ENCODE measurements around the gene DNAH17. TPM values are rescaled to one million over a fixed set of nuclear protein-coding genes. Genes with fewer than 3 reads are reported as not detected.

The DNAH17 gene
- polyA plus RNA-seq (2011; rRNA removed) (not detected in 2 replicates), polyA minus RNA-seq (2011; rRNA and poly(A)+ RNA removed) (not detected in 2 replicates)

- POLR2A ChIA-PET = no interaction called here
- DNase-seq (ENCODE audit: low read depth) = no peak
- H3K36me3 ChIP-seq (ENCODE audit: control insufficient read depth, insufficient read depth, low read length) = no peaks in the 10 kb centered on the region
- peaks cover 5% of the 10 kb centered on the region; the same call in 1 of the 2 replicates for H3K27me3 ChIP-seq (ENCODE audit: control insufficient read depth, insufficient read depth, low read length)
- CTCF ChIA-PET = no interaction called here
- no peak for TF ChIP-seq CTCF (IDR thresholded peaks at IDR 0.05; ENCODE audit: insufficient read depth, low read depth, low read length)
- no peak within 1 kb of the TSS for H3K4me3 ChIP-seq (ENCODE audit: low read depth, low read length)
Measured at GRCh38 chr17:78577296-78577695, at the start of gene DNAH17. Gene DNAH17 (minus strand): TSS chr17:78577396. CDS start chr17:78575057, 2,339 bp downstream.

- Histone ChIP-seq H3K36me3 (ENCODE audit: control insufficient read depth, insufficient read depth, low read length) (no peaks in the 10 kb centered on the region), H3K27me3 (ENCODE audit: control insufficient read depth, insufficient read depth, low read length) (0 out of 2 replicates have a peak, but pooled peaks cover 2% of the 10 kb centered on the region), H3K4me3 (ENCODE audit: low read depth, low read length) (no peak overlapping the region)
- CTCF ChIA-PET = interaction anchor here (1.6 kb wide), 1 partner anchor 127 kb away, joined by 3 read pairs; no protein-coding TSS in a partner anchor
- TF ChIP-seq CTCF (IDR thresholded peaks at IDR 0.05; ENCODE audit: insufficient read depth, low read depth, low read length) = no peak
- no peak for DNase-seq (ENCODE audit: low read depth)
- POLR2A ChIA-PET = no interaction called here
Measured at GRCh38 chr17:78624324-78625151, 47.3 kb upstream of the DNAH17 start.

GRCh38 chr17:78623541-78623940 is 46.3 kb upstream of the DNAH17 start:
- POLR2A ChIA-PET = no interaction called here
- no peak for DNase-seq (ENCODE audit: low read depth)
- Histone ChIP-seq H3K4me3 (ENCODE audit: low read depth, low read length) (no peak overlapping the region), H3K27me3 (ENCODE audit: control insufficient read depth, insufficient read depth, low read length) (peaks cover 3% of the 10 kb centered on the region; the same call in 1 of the 2 replicates), H3K36me3 (ENCODE audit: control insufficient read depth, insufficient read depth, low read length) (no peaks in the 10 kb centered on the region)
- CTCF ChIA-PET = no interaction called here
- no peak for TF ChIP-seq CTCF (IDR thresholded peaks at IDR 0.05; ENCODE audit: insufficient read depth, low read depth, low read length)

DNA sequence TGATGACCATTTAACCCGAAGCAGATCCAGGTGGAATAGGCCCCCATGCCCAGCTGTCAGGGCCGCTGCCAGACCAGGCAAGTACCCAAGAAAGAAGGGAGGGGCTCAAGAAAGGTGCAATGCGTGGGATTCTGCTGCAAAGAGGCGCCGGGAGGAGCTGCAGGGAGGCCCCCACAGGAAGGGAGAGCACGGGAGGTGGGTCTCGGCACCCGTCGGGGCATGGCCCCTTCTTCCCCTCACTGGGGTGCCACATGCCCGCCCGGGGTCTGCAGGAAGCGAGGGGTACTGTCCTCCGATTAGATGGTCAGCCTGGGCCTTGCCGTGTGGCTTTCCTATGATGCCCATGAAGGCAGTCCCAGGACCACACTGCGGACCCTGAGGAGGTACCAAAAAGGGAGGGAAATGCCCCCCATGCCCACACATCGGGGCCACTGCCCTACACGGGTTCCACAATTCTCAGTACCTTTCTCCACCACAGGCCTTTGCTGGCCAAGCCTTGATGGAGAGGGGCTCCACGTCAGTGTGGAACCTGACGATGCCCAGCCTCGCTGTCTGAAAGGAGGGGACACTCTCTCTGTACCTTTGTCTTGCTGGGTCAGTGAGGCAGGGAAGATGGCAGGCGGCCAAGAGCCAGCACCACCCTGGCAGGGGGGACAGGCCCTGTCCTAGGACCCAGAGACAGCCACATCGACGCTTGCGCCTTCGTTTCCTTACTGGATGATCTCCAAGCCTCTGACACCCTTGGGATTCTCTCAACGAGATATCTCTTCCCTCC is 45.5 kb upstream of the DNAH17 start:
- Histone ChIP-seq H3K4me3 (ENCODE audit: low read depth, low read length) (no peak overlapping the region), H3K36me3 (ENCODE audit: control insufficient read depth, insufficient read depth, low read length) (no peaks in the 10 kb centered on the region), H3K27me3 (ENCODE audit: control insufficient read depth, insufficient read depth, low read length) (peaks cover 3% of the 10 kb centered on the region; the same call in 1 of the 2 replicates)
- DNase-seq (ENCODE audit: low read depth) = no peak
- TF ChIP-seq CTCF (IDR thresholded peaks at IDR 0.05; ENCODE audit: insufficient read depth, low read depth, low read length) = no peak
- POLR2A ChIA-PET = no interaction called here
- CTCF ChIA-PET = no interaction called here
